Measurements from ENCODE around the gene MTCL3.
A peak's percentile ranks its signal among the peaks of the same experiment; 100 is the strongest.

MTCL3 gene

DNA sequence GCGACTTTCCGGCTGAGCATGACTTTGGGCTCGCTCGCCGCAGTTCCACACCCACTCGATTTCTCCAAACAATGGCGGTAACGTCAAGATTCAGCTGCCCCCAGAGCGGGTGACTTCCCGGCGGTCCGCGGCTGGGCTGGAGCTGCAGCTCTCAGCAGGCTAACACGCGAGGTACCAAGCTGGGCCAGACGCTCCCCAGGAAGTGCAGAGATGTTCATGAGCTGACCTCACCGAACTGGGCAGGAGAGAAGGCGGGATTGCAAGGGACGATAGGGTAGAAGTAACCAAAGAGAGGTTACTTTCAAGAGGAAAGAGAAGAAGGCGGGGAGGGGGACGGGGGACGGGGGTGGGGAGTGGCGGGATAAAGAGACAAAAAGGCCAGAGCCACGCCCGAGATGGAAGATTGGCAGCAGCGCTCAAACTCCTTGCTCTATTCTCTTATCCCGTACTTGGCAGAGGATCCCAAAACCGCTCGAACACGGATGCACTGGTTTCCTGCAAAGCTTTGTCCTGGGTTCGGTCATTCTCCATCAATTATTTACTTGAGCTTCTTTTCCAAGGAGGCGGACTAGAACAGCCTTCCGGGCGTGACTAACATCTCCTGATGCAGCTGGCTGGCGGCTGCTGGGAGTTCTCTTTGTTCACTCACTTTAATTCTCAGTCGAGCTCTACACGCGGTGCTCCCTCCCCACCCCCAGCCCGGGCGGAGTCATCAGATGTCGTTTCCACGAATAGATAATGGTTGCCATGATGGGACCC, at the start of gene MTCL3:
Gene MTCL3 (minus strand): TSS at position 626 of the 759 bp plus-strand sequence.
- DNase-seq = peak in 53 of 58 donors; percentile 5 to 75 (median 45)

DNA sequence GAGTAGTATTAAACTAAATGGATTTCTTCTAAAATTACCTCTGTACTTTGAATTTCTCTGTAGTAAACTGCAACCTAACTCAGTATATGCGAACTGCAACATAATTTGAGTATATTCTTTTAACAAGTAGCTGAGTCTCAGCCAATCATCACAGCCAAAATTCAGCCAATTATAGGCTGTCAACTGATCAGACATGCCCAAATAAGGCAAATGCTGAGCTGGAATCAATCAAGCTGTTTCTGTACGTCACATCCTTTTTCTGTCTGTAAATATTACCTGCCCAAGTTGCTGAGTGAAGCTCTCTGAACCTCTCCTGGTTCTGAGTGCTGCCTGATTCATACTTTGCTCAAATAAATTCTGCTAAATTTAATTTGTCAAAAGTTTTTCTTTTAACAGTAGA, 48.3 kb upstream of the MTCL3 start:
- no peak for DNase-seq

DNA sequence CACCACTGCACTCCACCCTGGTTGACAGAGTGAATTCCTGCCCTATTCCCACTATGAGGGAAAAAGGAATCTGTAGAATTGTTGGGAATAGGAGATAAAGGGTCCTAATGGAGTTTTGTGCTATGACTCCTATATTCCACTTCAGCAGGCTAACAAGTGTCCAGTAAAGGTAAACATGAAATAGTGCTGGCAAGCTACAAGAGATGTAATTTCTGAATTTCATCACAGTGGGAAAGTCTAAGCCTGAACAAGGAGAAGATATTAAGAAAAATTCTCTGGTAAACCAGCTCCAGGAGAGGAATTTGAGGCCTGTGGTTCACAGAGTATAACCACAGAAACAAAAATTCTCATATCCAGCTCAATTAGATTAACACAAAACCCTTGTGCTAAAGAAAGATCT, 47.5 kb upstream of the MTCL3 start:
- no peak for DNase-seq

DNA sequence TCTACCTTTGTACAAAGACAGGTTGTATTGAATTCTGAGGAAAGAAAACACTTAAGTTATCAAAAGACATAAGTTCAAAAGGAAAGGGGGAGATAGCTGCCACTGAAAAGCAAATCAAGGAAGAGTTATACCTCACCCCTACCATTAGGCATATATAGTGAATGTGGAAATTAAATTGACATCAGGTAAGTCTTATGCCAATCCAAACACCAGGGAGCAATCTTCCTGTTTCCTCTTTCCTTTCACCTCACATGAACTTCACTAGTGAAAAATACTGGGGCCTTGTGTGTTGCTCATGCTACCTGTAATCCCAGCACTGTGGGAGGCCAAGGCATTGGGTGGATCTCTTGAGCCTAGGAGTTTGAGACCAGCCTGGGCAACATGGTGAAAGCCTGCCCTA, 47.0 kb upstream of the MTCL3 start:
- no peak for DNase-seq

DNA sequence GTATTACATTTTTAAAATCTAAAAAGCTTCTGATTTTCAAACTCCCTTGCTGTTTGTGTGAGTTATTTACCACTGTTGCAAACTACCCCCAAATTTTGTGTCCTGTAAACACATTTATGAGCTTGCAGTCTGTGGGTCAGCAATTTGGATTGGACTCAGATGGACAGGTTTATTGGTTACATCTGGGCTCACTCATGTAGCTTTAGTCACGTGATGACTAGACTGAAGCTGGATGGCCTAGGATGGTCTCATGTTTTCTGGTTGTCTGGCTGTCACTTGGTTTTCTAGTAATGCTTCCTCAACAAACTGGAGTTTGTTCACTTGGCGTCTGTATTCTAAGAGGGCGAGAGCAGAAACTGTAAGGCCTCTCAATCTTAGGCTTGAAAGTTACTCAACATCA, 45.6 kb upstream of the MTCL3 start:
- no peak for DNase-seq

DNA sequence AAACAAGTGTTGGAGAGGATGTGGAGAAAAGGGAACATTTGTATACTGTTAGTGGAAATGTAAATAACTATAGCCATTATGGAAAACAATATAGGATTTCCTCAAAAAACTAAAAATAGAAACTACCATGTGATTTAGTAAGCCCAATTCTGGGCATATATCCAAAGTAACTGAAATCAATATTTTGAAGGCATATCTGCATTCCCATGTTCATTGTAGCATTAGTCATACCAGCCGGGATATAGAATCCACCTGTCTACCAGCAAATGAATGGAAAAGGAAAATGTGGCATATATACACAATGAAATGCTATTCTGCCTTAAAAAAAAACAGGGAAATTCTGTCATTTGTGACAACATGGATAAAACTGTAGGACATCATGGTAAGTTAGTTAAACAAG, 42.5 kb upstream of the MTCL3 start:
- no peak for DNase-seq

DNA sequence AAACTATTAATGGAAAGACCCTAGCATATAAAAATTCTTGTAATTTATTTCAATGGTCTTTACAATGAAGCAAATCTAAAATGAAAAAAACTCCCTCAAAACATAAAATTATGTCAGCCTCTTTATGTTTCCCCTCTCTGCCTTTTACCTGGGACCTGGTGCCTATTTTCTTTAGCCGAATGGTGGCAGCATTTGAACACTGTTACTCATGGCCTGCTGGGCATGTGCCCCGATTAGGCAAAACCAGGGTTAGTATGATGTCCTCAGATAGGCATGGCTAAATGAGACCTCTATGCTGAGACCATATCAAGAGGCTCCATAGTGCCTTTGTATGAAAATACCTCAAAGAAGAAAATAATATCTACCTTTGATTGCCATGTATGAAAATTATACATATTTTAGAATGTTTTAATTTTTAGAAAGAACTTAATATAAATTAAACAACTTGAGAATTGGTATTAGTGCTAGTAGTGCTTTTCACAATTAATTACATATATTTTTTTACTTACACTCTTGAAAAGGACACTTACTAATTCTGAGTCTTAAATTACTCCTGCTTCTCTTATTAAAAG, 35.4 kb upstream of the MTCL3 start:
- DNase-seq = peak in 4 of 58 donors; percentile 0 to 10 (median 4)

DNA sequence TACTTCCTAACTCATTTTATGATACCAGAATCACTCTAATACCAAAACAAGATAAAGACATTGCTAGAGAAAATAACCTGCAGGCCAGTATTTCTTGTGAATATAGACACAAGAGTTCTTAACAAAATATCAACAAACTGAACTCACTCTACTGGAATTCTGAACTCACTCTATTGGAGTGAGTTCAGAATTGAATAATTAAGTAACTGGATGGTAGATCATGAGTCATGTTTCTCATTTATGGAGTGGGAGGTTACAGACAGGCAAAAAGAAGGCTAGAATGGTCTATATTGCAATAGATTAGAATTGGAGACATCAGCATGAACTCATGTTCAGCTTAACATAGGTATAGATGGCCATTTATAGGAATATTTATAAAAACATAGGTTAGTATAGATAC, 31.3 kb upstream of the MTCL3 start:
- no peak for DNase-seq

DNA sequence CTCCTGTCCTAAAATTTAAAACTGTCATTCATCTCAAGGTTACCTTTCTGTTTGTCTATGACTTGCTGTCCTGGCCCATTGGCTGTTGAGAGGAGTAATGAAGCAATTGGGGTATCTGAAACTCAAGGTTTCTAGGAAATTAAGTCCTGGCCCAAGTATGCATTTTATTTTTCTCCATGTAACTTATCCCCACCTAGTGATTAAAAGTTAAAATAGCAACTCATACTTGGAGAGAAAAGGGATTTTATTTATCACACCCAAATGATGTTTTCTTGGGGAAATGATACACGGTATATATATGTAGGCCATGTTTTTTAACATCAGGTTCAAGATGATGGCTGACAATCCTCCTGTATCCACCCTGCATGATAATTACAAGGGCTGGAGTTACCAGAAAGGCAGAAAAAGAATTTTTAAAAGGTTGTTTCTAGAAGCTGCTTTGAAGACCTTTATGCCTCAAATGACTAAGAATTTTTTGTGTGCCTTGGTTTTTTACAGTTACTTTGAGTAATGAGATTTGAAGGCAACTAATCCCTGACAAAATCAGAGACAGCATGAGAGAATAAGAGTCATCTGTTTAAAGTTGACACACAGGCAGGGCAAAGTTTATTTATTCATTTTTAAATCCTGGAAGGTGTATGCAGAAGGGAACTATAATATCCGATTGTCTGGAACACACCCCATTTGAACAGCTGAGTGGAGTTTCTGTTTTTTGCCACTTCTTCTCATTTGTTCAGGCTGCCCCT, 28.9 kb upstream of the MTCL3 start:
- DNase-seq = no peak

DNA sequence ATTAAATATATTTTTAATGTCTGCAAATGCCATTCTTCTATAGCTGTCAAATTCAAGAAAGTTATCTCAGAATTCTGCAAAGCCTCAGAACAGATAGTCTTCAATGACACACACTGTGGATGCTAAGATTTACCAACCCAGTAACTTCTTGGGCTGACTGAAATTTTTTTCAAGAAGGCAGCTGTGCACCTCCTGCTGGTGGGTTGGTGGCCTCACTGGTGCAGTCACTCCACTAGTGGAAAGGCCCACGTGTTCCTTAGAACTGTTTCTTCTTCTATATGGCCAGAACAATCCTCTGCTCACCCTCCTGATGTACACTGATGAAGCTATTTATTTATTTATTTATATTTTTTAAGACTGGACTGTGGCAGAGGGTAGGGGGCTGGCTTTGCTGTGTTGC, 28.1 kb upstream of the MTCL3 start:
- DNase-seq = no peak

DNA sequence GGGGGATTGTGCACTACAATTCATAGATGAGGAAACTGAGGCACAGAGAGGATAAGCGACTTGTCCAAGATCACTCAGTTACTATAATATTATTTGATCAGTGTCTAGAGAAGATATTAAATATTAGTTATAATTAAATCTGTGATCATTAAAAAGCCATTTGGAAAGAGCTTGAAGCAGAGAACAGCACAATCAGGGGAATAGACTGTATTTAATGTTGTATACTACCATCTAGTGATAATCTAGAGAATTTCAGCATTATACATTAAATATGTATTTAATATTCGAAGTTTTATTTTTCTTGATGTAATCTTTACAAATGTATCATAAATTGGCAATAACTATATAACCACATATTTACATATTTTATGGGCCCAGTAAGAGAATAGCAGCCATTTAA, 20.1 kb upstream of the MTCL3 start:
- no peak for DNase-seq

DNA sequence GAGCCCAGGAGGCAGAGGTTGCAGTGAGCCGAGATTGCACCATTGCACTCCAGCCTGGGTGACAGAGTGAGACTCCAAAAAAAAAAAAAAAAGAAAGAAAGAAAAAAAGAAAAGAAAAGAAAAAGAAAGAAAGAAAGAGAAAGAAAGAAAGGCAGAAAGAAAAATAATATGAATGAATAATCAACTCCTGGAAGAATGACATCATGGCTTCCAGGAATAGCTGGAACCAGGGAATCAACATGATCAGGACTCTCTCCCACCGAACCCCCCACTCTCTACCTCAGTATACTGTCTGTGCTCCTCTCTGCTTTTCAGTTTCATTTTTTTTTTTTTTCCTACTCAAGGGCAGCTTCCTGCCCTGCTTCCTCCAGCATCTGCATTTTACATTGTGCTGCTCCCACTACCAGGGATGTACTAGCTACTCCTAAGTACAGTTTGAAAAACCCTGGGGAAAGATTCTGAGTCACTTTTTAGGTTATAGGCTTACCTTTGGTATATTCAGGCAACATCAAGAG, 19.7 kb upstream of the MTCL3 start:
- no peak for DNase-seq

DNA sequence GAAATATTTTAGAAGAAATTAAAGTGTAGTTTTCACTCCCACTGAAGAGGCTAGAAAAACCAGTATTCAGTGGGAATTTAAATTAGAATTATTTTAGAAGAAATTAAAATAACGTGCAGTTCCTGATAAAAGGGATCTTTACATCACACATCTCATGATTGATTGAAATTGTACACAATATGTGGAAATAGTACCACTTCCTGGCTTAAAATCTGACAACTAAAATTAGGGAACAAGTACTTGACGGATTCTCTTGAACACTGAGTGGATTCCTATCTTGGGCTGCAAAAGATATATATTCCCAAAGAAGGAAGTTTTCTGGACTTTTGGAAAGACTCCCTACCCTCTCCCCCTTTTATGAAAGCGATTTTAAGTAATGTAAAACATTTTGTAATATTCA, 14.6 kb upstream of the MTCL3 start:
- no peak for DNase-seq

DNA sequence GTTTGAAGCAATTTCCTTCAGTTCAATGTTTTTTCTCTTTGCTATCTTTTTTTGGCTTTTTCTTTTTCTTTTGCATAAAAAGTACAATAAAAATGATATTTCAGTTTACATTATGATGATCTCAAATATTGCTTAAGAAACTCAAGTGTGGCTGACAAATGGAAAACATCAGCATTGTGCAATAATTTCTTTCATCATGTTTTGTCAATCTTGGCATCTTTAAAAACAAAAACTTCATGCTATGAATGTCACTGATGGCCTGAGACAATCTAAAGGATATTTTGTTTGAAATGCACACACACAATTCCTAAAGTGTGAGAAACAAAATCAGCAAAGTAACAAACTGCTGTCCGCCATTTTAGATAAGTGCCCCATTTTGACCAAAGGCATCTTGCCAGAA, 13.9 kb upstream of the MTCL3 start:
- DNase-seq = no peak

DNA sequence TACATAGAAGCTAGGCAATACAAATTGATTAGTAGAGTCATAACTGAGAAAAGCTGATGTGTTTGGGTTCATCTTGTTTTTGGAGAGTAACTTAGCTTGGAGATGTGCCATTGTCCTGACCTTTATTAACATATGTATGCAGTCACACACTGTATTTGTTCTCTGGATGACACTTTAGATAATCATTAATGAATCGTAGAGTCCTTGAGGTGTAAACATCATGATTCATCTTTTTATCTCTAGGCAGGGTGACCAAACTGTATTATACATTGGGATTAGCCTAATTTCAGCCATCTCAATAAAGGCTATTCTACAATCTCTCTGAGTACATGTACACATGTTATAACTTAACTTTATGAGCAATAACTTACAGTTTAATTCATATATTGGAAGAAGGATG, 3.6 kb upstream of the MTCL3 start:
- DNase-seq = no peak

DNA sequence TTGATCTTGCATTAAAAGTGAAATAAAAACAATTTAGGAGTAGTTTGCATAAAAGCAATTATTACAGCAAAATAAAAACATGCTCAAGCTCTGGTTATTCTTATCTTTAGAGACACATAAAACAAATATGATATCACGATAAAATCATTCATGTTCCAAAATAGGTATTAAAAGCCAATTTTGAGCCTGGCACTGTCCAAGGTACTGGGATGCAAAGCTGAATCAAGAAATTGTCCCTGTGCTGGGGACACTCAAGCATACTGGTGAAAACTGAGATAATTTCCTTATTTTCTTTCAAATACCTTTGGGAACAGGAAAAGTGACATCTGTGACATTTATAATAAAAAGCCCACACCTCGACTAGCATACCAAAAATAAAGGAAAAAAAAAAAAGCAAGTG, 931 bp upstream of the MTCL3 start:
- no peak for DNase-seq

DNA sequence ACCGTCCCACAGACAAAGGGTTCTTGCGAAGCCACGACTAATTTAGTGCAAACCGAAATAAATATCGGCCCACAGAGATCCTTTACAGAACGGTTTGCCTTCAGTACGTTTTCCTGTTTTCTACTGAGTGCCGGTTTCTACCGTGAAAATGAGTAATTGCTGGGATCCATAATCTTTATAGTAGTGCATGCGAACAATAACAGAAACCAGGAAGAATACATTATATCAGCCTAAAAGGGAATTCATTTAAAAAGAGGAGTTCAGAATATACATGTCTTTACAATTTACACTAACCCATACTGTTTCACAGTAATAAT, 292 bp upstream of the MTCL3 start:
- no peak for DNase-seq

DNA sequence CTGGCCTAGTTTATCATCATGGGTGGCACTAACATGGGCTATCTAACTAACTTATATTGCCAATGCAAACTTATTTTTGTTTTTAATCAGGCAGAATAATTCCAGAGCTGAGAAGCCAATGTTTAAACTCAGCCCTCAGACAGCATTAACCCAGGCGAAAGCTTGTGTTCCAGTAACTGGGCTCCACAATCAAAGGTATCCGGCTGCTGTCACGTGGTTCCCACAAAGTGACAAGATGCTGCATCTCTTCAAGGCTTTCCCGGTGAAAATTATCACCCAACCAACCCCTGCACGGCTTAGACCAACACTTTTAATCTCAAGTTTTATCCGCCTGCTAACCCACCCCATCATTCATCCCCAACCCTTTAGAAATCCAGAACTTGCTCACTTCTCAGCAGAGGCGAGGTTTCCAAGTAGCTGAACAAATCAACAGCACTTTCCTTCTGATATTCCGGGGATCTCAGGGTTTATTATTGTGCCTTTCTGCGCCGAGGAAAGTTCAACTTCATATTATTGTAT, 885 bp downstream of the MTCL3 start:
- peak in 18 of 58 donors; percentile 1 to 47 (median 6) for DNase-seq

DNA sequence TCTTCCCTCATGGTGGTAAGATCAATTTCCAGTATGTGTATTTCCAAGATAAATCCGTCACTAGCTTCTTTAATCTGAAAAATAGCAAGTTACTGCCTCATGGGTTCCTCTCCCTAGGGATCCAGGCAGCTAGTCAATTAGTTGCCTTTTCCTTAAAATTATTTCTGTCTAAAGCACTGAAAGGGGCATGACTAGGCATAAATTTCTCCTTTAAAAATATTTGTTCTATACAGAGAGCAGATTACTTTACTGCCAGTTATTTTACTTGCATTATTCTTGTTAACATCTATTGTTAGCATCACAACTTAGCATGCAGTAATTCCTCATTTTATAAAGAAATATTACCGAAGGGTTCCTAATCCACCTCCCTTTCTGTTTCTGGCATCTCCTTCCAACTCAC, 1.4 kb downstream of the MTCL3 start:
- no peak for DNase-seq

DNA sequence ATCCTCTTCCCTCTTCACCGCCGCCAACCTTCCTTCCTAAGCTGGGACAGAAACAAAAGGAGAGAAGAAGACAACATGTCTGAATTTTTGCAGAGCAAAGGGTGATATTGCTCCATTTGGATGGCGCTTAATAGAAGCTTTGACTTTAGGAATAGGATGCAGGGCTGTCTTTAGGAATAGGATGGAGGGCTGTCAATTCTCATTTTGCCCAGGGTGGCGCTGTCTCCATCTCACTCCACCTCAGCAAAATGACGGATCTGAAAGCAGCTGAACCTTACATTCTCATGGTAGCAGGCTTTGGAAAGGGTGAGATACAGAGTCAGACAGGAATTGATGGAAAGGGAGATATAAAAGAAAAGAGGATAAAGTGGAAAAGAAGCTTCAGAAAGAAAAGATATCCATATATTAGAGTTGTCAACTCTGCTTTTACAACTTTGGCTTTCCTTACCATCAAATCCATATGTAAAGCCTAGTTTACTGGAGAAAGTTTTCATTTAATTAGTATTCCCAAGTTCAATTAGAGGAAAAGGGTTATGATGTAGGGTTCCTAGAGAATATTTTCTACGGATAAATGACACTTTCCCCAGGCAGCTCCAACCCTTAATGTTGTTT, 2.4 kb downstream of the MTCL3 start:
- DNase-seq = peak in 46 of 58 donors; percentile 21 to 85 (median 62)

DNA sequence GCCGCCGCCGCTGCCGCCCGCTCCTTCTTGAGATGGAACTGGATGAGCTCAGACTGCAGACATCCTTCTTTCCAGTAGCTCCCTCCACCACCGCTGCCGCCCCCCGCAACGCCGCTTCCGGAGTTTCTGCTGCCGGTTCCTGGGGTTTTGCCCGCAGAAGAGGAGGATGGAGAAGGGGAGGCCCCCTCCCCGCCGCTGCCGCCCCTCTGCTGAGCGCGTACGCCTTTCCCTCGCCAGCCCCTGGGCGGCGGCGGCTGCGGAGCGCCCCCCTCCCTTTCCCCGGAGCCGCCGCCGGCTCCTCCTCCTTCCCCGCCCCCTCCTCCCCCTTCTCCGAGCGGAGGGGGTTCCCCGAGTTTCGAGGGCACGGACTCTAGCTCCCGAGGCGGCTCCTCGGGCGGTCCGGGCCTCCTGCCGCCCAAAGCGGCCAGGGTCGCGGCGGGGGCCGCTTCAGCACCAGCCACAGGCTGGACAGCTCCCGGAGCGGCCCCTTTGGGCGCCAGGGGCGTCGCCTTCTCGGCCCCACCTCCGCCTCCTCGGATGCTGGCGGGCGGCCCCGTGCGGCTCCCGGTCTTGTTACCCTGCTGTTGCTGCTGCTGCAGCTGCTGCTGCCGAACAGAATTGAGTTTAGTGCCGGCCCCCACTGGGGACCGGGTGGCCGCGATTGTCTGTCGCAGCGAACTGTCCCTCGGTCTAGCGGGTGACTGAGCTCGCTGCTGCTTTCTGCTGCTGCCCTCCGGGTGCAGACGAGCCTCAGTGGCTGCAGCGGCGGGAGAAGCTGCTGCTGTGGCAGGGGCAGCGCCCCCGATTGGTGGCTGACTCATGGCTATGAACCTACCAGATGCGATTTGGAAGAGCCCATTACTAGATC, 3.1 kb downstream of the MTCL3 start:
- peak in 57 of 58 donors; percentile 40 to 89 (median 76) for DNase-seq

All from anterior cingulate cortex (tissue), 58 donors.